Transverse colon (tissue), 3 donors: ENCODE results near the gene GRAP2.

Experiments
- CTCF ChIP-seq, 5 experiments: fragments of 200-600 bp in 3 of 5; fragments of 450-650 bp in 2 of 5; sonication (generic) in 3 of 5; IDR thresholded peaks; 1 replicate in 2 of 5; 2 replicates in 3 of 5; pipeline ENCODE4 v1.5.1; 2016 to 2017; ENCODE audit warnings: antibody characterized with exemption in 5 of 5, inconsistent platforms in 3 of 5, mild to moderate bottlenecking in 2 of 5, moderate library complexity in 1 of 5
- POLR2A ChIP-seq: fragments of 450-650 bp; IDR thresholded peaks from one replicate; pipeline ENCODE4 v1.6.1; 2016; ENCODE audit warnings: antibody characterized with exemption, mild to moderate bottlenecking, moderate library complexity

DNA sequence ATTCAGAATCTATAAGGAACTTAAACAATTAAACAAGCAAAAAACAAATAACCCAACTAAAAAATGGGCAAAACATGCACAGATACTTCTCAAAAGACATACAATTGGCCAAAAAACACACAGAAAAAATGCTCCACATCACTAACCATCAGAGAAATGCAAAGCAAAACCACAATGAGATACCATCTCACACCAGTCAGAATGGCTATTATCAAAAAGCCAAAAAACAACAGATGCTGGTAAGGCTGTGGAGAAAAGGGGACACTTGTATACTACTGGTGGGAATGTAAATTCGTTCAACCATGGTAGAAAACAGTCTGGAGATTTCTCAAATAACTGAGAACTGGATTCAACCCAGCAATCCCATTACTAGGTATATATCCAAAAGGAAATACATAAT lies 32.1 kb upstream of the GRAP2 start:
- TF ChIP-seq CTCF (IDR thresholded peaks at IDR 0.05) (no peak), POLR2A (no peak)
